ENCODE results near the gene SCRN1. TPM values are rescaled to one million over a fixed set of nuclear protein-coding genes. Genes with fewer than 3 reads are reported as not detected.

The SCRN1 gene
- total and polyA plus RNA-seq, 2 of the 13 experiments (the other 11 are each of a cell fraction or from before 2014, with no cell fraction given): 43.2 to 49.8 TPM

GRCh38 chr7:29975561-29975960, 14.0 kb downstream of the SCRN1 start:
- Histone ChIP-seq H3K9ac (ENCODE audit: insufficient read depth, low read depth, low read length) (no peak overlapping the region), H3K79me2 (ENCODE audit: insufficient read depth, low read length) (peaks cover 87% of the 10 kb centered on the region), H3K4me2 (ENCODE audit: low read depth, low read length) (no peak overlapping the region), H2AFZ (ENCODE audit: low read length) (no peak overlapping the region), H4K20me1 (ENCODE audit: insufficient read depth, low read length) (peaks cover 38% of the 10 kb centered on the region), H3K4me3 (replicated peaks in 1 of 3; ENCODE audit: insufficient read depth in 1 of 3, low read depth in 2 of 3, low read length in 3 of 3) (no peak overlapping the region), H3K27ac (ENCODE audit: extremely low read length, insufficient read depth, low read length) (no peak overlapping the region), H3K27me3 (ENCODE audit: control insufficient read depth in 1 of 2, insufficient read depth in 2 of 2, low read length in 2 of 2) (no peaks in the 10 kb centered on the region), H3K4me1 (ENCODE audit: insufficient read depth, low read length) (no peaks in the 10 kb centered on the region), H3K9me3 (ENCODE audit: low read length) (no peaks in the 10 kb centered on the region), H3K36me3 (replicated peaks in 1 of 2; ENCODE audit: control insufficient read depth in 1 of 2, insufficient read depth in 2 of 2, low read length in 2 of 2) (peaks cover 0 to 6% of the 10 kb centered on the region in 2 experiments; a peak in 1 of 5 replicates)
- FAIRE-seq: no peak
- no TSS peak for BruUV-seq (replicated peaks)
- intact Hi-C loops (cut with micrococcal nuclease; ENCODE audit: unreplicated experiment): no loop called here
- in situ Hi-C loops (cut with HindIII; ENCODE audit: extremely low pct_ligation_motif_present, low pct_unique_long_range_greater_than_20kb): no loop called here
- ChIA-PET CTCF (ENCODE audit: low intra/inter-chr PET ratio, low total read pairs) (no interaction called here), POLR2A (no interaction called here)
- 96% methylated on average over 1 of the region's 1 CpG for WGBS (ENCODE audit: low lambda C conversion rate)
- no peak for DNase-seq (ENCODE audit: low spot score)
- TF ChIP-seq ELF1 (CRISPR knock-in tag; IDR thresholded peaks at IDR 0.05): no peak
- TF ChIP-seq, protein P1, sequence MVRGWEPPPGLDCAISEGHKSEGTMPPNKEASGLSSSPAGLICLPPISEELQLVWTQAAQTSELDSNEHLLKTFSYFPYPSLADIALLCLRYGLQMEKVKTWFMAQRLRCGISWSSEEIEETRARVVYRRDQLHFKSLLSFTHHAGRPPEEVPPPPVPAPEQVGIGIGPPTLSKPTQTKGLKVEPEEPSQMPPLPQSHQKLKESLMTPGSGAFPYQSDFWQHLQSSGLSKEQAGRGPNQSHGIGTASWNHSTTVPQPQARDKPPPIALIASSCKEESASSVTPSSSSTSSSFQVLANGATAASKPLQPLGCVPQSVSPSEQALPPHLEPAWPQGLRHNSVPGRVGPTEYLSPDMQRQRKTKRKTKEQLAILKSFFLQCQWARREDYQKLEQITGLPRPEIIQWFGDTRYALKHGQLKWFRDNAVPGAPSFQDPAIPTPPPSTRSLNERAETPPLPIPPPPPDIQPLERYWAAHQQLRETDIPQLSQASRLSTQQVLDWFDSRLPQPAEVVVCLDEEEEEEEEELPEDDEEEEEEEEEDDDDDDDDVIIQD (CRISPR knock-in tag; IDR thresholded peaks at IDR 0.05; ENCODE audit: low read depth): no peak
- TF ChIP-seq RCOR2 (CRISPR knock-in tag; IDR thresholded peaks at IDR 0.05): no peak
- TF ChIP-seq ZNF30 (CRISPR knock-in tag; IDR thresholded peaks at IDR 0.05): no peak
- TF ChIP-seq PREB (CRISPR knock-in tag; IDR thresholded peaks at IDR 0.05): no peak
- TF ChIP-seq, protein P2, sequence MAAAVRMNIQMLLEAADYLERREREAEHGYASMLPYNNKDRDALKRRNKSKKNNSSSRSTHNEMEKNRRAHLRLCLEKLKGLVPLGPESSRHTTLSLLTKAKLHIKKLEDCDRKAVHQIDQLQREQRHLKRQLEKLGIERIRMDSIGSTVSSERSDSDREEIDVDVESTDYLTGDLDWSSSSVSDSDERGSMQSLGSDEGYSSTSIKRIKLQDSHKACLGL (CRISPR knock-in tag; IDR thresholded peaks at IDR 0.05): no peak
- TF ChIP-seq ZNF224 (CRISPR knock-in tag; IDR thresholded peaks at IDR 0.05): no peak
- TF ChIP-seq KAT7 (CRISPR knock-in tag; IDR thresholded peaks at IDR 0.05; ENCODE audit: borderline replicate concordance): no peak
- TF ChIP-seq SP140L (CRISPR knock-in tag; IDR thresholded peaks at IDR 0.05; ENCODE audit: borderline replicate concordance): no peak
- ATAC-seq: no peak

All from HepG2 (cell line).